Transverse colon (tissue), 4 donors: ENCODE results near the gene ARNT2. TPM values are rescaled to one million over a fixed set of nuclear protein-coding genes. Genes with fewer than 3 reads are reported as not detected.

Experiments
- DNase-seq: peaks from one replicate; pipeline ENCODE4 v3.0.0-alpha.2; 2019
- H3K27ac ChIP-seq, 4 donors: fragments of 200-600 bp; sonication (generic); 2 replicates each; pipeline ENCODE4 v1.5.1; 2016 to 2018; ENCODE audit warnings: inconsistent platforms in 4 of 4
- H3K27me3 ChIP-seq: fragments of 200-600 bp; sonication (generic); 2 replicates; pipeline ENCODE4 v1.5.1; 2017; ENCODE audit warnings: inconsistent platforms
- H3K36me3 ChIP-seq, 4 donors: fragments of 200-600 bp; sonication (generic); 2 replicates each; pipeline ENCODE4 v1.5.1; 2017 to 2019; ENCODE audit warnings: inconsistent platforms in 4 of 4
- H3K4me1 ChIP-seq, 4 donors: fragments of 200-600 bp; sonication (generic); 2 replicates each; pipeline ENCODE4 v1.5.1; 2017 to 2020; ENCODE audit warnings: inconsistent platforms in 4 of 4
- H3K4me3 ChIP-seq, 4 donors: fragments of 200-600 bp; sonication (generic); 1 replicate in 1 of 4; 2 replicates in 3 of 4; pipeline versions ENCODE4 v1.5.1 to v1.6.1; 2017 to 2019; ENCODE audit warnings: inconsistent platforms in 4 of 4
- H3K9me3 ChIP-seq, 2 donors: fragments of 200-600 bp; sonication (generic); 2 replicates each; pipeline ENCODE4 v1.5.1; 2017 to 2019; ENCODE audit warnings: inconsistent platforms in 2 of 2
- CTCF ChIP-seq, 5 experiments: fragments of 200-600 bp in 3 of 5; fragments of 450-650 bp in 2 of 5; sonication (generic) in 3 of 5; IDR thresholded peaks; 1 replicate in 2 of 5; 2 replicates in 3 of 5; pipeline ENCODE4 v1.5.1; 2016 to 2017; ENCODE audit warnings: antibody characterized with exemption in 5 of 5, inconsistent platforms in 3 of 5, mild to moderate bottlenecking in 2 of 5, moderate library complexity in 1 of 5
- EP300 ChIP-seq: sonication (generic); formaldehyde crosslinking; IDR thresholded peaks from one replicate; pipeline ENCODE4 v1.6.1; 2017; ENCODE audit warnings: antibody characterized with exemption, low read depth
- POLR2A ChIP-seq: fragments of 450-650 bp; IDR thresholded peaks from one replicate; pipeline ENCODE4 v1.6.1; 2016; ENCODE audit warnings: antibody characterized with exemption, mild to moderate bottlenecking, moderate library complexity
- POLR2AphosphoS5 ChIP-seq, 3 donors: sonication (generic); formaldehyde crosslinking; IDR thresholded peaks; one replicate each; pipeline ENCODE4 v1.6.1; 2016; ENCODE audit warnings: antibody characterized with exemption in 3 of 3
- WGBS, 2 donors: methylation state at CpG; one replicate each; pipeline ENCODE4 v1.1.5; 2018; ENCODE audit warnings: low coverage in 1 of 2; 5-methylcytosine and 5-hydroxymethylcytosine counted together
- in situ Hi-C, 4 donors: fragments of 200-750 bp; cut with MboI; loops; one replicate each; pipeline versions ENCODE4 v1.15.0 to v1.15.1; 2017; ENCODE audit warnings: low sequenced_read_pairs in 3 of 4, low pct_ligation_motif_present in 1 of 4, low pct_unique_long_range_greater_than_20kb in 1 of 4
- intact Hi-C: fragments of 100-400 bp; cut with DNase I; formaldehyde crosslinking; loops from one replicate; pipeline ENCODE4 v1.15.1; 2023; ENCODE audit warnings: low total_unique reads
- total RNA-seq, 4 donors: library from RNA; depleted of rRNA; stranded (reverse); fragments of >200 nt; gene quantifications; one replicate each; pipeline ENCODE4 v1.1.0, GENCODE V29; 2016

ARNT2 gene
- total RNA-seq, 4 donors from 2014 or later, result 1.9 to 4.0 (median 2.5) TPM; not detected in 1

DNA sequence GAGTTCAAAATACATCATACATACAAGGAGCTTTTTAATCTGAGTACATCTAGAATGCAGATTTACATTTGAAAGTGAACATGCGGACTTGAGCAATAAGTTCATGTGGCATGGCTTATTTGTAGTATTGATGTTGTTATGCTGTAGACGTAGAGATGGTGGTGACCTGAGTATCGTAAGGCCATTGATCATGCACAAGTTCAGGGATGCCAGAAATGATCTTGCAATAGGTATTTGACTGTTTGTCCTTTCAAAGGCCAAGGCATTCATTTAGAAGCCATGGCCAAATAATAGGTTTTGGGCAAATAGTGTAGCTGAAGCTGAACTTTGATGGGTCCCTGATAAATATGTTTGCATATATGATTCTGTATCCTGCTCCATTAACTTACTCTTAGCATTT is 35.0 kb downstream of the ARNT2 start:
- Histone ChIP-seq H3K9me3 (no peaks in the 10 kb centered on the region), H3K36me3 (no peaks in the 10 kb centered on the region), H3K27ac (no peak overlapping the region), H3K4me3 (no peak overlapping the region), H3K4me1 (no peaks in the 10 kb centered on the region), H3K27me3 (no peaks in the 10 kb centered on the region)
- TF ChIP-seq POLR2A (no peak), EP300 (no peak), POLR2AphosphoS5 (IDR thresholded peaks at IDR 0.05) (no peak), CTCF (IDR thresholded peaks at IDR 0.05) (no peak)
- no peak for DNase-seq
- intact Hi-C loops, result no loop called here
- WGBS, 2 donors, result 84 to 87% methylated on average over 3 of the region's 3 CpGs
- in situ Hi-C loops, result no loop called here

- no peaks in the 10 kb centered on the region for H3K27me3 ChIP-seq
- TF ChIP-seq CTCF (IDR thresholded peaks at IDR 0.05) (no peak), POLR2AphosphoS5 (IDR thresholded peaks at IDR 0.05) (no peak), EP300 (no peak), POLR2A (no peak)
- DNase-seq, result no peak
- WGBS, 2 donors, result 89% methylated on average over 3 of the region's 3 CpGs; no CpG with 5 or more reads in 1 of the 2 donors
- no peak overlapping the region for H3K27ac ChIP-seq
- no peaks in the 10 kb centered on the region for H3K4me1 ChIP-seq
- in situ Hi-C loops, result no loop called here
- H3K36me3 ChIP-seq, result no peaks in the 10 kb centered on the region
- intact Hi-C loops, result no loop called here
- H3K9me3 ChIP-seq, result no peaks in the 10 kb centered on the region
- no peak overlapping the region for H3K4me3 ChIP-seq
These were observed 35.8 kb downstream of the ARNT2 start for GRCh38 chr15:80440024-80440423.

DNA sequence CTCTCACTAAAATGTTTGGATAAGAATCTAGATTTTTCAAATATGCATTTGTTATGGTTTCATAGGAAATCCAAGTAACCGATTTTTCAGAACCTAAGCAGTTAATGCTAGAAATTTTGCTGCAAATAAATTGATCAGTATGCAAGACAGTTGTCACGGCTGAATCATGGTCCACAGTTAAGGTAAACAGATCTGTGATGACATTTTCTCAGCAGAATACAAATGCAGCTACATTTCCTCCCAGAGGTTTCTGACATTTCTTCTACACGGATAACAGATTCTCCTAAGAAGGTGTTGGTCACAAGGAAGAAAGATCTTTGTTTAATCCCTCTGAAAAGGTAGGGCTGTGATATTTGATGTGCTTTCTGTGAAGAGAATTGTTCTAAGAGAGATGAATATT is 36.9 kb downstream of the ARNT2 start:
- intact Hi-C loops (no loop called here), in situ Hi-C loops (no loop called here)

GRCh38 chr15:80441714-80442113 is 37.5 kb downstream of the ARNT2 start:
- Histone ChIP-seq H3K27me3 (no peaks in the 10 kb centered on the region), H3K27ac (no peak overlapping the region), H3K4me3 (no peak overlapping the region), H3K4me1 (no peaks in the 10 kb centered on the region), H3K9me3 (no peaks in the 10 kb centered on the region), H3K36me3 (no peaks in the 10 kb centered on the region)
- TF ChIP-seq EP300 (no peak), POLR2AphosphoS5 (IDR thresholded peaks at IDR 0.05) (no peak), POLR2A (no peak), CTCF (IDR thresholded peaks at IDR 0.05) (no peak)
- no peak for DNase-seq
- intact Hi-C loops, result no loop called here
- in situ Hi-C loops, result no loop called here
- 70 to 84% methylated on average over 2 to 7 of the region's 7 CpGs for WGBS, 2 donors

More for the DNA sequence above, 36.9 kb downstream of the ARNT2 start:
- no peaks in the 10 kb centered on the region for H3K27me3 ChIP-seq
- no peaks in the 10 kb centered on the region for H3K36me3 ChIP-seq
- no peak overlapping the region for H3K4me3 ChIP-seq
- no peak for TF ChIP-seq EP300
- no peak for TF ChIP-seq POLR2A
- no peak for TF ChIP-seq POLR2AphosphoS5 (IDR thresholded peaks at IDR 0.05)
- no peak for TF ChIP-seq CTCF (IDR thresholded peaks at IDR 0.05)
- WGBS, 2 donors, result 67 to 80% methylated on average over 1 to 3 of the region's 3 CpGs
- DNase-seq, result no peak
- H3K9me3 ChIP-seq, result no peaks in the 10 kb centered on the region
- no peak overlapping the region for H3K27ac ChIP-seq
- H3K4me1 ChIP-seq, result no peaks in the 10 kb centered on the region
